ENCODE measurements around the gene HAT1.

Gene HAT1

GRCh38 chr2:171921970-171922229 is 361 bp upstream of the HAT1 start:
- Histone ChIP-seq H3K9me3 (ENCODE audit: control insufficient read depth in 1 of 2, low read length in 2 of 2) (no peaks in the 10 kb centered on the region), H3K4me3 (ENCODE audit: low read depth in 1 of 2, low read length in 2 of 2) (peak overlapping the region; percentile 71 to 99), H3K36me3 (ENCODE audit: control insufficient read depth in 1 of 2, insufficient read depth in 2 of 2, low read length in 2 of 2) (peaks cover 0 to 12% of the 10 kb centered on the region in 2 donors), H3K4me1 (ENCODE audit: control insufficient read depth in 1 of 2, insufficient read depth in 2 of 2, low read length in 2 of 2) (peaks cover 11 to 24% of the 10 kb centered on the region in 2 donors), H3K27ac (ENCODE audit: low read length) (peak overlapping the region; percentile 99), H3K27me3 (ENCODE audit: low read depth, low read length) (no peaks in the 10 kb centered on the region)

GRCh38 chr2:171923206-171923605 is 945 bp downstream of the HAT1 start:
- peak overlapping the region; percentile 71 to 99 for H3K4me3 ChIP-seq (ENCODE audit: low read depth in 1 of 2, low read length in 2 of 2)
- peaks cover 1 to 12% of the 10 kb centered on the region in 2 donors for H3K36me3 ChIP-seq (ENCODE audit: control insufficient read depth in 1 of 2, insufficient read depth in 2 of 2, low read length in 2 of 2)
- H3K27ac ChIP-seq (ENCODE audit: low read length): peak overlapping the region; percentile 99
- no peaks in the 10 kb centered on the region for H3K9me3 ChIP-seq (ENCODE audit: control insufficient read depth in 1 of 2, low read length in 2 of 2)
- H3K27me3 ChIP-seq (ENCODE audit: low read depth, low read length): no peaks in the 10 kb centered on the region
- peaks cover 11 to 24% of the 10 kb centered on the region in 2 donors for H3K4me1 ChIP-seq (ENCODE audit: control insufficient read depth in 1 of 2, insufficient read depth in 2 of 2, low read length in 2 of 2)

DNA sequence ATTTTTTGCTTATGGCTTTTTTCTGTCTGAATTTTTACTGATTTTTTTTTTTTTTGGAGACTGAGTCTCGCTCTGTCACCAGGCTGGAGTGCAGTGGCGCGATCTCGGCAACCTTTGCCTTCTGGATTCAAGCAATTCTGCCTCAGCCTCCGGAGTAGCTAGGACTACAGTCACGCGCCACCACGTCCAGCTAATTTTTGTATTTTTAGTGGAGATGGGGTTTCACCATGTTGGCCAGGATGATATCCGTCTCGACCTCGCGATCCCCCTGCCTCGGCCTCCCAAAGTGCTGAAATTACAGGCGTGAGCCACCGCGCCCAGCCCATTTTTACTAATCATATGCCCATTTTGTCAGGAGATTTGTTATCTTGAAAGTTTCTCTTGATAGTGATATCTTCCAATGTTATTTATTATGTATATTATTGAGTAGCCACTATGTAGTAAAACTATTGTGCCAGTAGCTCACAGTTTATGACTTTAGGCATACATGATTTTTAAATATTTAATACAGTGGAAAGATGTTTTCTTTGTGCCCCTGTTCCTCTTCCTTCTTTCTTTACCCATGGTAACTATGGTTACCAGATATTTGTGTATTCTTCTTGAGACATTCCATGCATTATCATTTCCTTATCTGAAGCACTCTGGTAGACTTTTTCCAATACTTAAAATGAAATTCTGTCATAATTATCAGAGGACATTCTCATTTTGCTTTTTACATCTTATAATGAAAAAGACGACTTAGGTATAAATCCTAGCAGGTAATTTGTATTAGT is 2.1 kb downstream of the HAT1 start:
- H3K4me3 ChIP-seq (ENCODE audit: low read depth in 1 of 2, low read length in 2 of 2): no peak overlapping the region

DNA sequence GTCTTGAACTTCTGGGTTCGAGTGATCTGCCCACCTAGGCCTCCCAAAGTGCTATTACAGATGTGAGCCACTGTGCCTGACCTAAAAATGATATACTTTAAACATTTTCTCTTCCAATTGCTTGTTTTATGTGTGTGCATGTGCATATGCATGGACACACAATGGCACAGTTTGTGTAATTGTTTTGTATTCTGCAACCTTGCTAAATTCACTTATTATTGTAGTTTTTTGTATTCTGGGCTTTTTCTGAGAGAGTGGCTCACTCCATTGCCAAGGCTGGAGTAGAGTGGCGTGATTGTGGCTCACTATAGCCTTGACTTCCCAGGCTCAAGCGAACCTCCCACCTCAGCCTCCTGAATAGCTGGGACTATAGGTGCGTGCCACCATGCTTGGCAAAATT is 8.1 kb downstream of the HAT1 start:
- Histone ChIP-seq H3K27me3 (ENCODE audit: low read depth, low read length) (no peaks in the 10 kb centered on the region), H3K4me1 (ENCODE audit: control insufficient read depth in 1 of 2, insufficient read depth in 2 of 2, low read length in 2 of 2) (no peaks in the 10 kb centered on the region), H3K36me3 (ENCODE audit: control insufficient read depth in 1 of 2, insufficient read depth in 2 of 2, low read length in 2 of 2) (peaks cover 0 to 3% of the 10 kb centered on the region in 2 donors), H3K9me3 (ENCODE audit: control insufficient read depth in 1 of 2, low read length in 2 of 2) (no peaks in the 10 kb centered on the region), H3K27ac (ENCODE audit: low read length) (no peak overlapping the region), H3K4me3 (ENCODE audit: low read depth in 1 of 2, low read length in 2 of 2) (no peak overlapping the region)

More for the DNA sequence above, 2.1 kb downstream of the HAT1 start:
- no peak overlapping the region for H3K27ac ChIP-seq (ENCODE audit: low read length)
- no peaks in the 10 kb centered on the region for H3K9me3 ChIP-seq (ENCODE audit: control insufficient read depth in 1 of 2, low read length in 2 of 2)
- H3K4me1 ChIP-seq (ENCODE audit: control insufficient read depth in 1 of 2, insufficient read depth in 2 of 2, low read length in 2 of 2): peaks cover 11 to 24% of the 10 kb centered on the region in 2 donors
- H3K27me3 ChIP-seq (ENCODE audit: low read depth, low read length): no peaks in the 10 kb centered on the region
- H3K36me3 ChIP-seq (ENCODE audit: control insufficient read depth in 1 of 2, insufficient read depth in 2 of 2, low read length in 2 of 2): peaks cover 3 to 12% of the 10 kb centered on the region in 2 donors

- peaks cover 0 to 10% of the 10 kb centered on the region in 2 donors for H3K4me1 ChIP-seq (ENCODE audit: control insufficient read depth in 1 of 2, insufficient read depth in 2 of 2, low read length in 2 of 2)
- H3K4me3 ChIP-seq (ENCODE audit: low read depth in 1 of 2, low read length in 2 of 2): no peak overlapping the region
- no peak overlapping the region for H3K27ac ChIP-seq (ENCODE audit: low read length)
- H3K27me3 ChIP-seq (ENCODE audit: low read depth, low read length): no peaks in the 10 kb centered on the region
- no peaks in the 10 kb centered on the region for H3K36me3 ChIP-seq (ENCODE audit: control insufficient read depth in 1 of 2, insufficient read depth in 2 of 2, low read length in 2 of 2)
- H3K9me3 ChIP-seq (ENCODE audit: control insufficient read depth in 1 of 2, low read length in 2 of 2): no peaks in the 10 kb centered on the region
Observed at GRCh38 chr2:171939058-171939742, 16.9 kb downstream of the HAT1 start.

- Histone ChIP-seq H3K27ac (ENCODE audit: low read length) (no peak overlapping the region), H3K27me3 (ENCODE audit: low read depth, low read length) (no peaks in the 10 kb centered on the region), H3K4me1 (ENCODE audit: control insufficient read depth in 1 of 2, insufficient read depth in 2 of 2, low read length in 2 of 2) (peaks cover 0 to 10% of the 10 kb centered on the region in 2 donors), H3K9me3 (ENCODE audit: control insufficient read depth in 1 of 2, low read length in 2 of 2) (no peaks in the 10 kb centered on the region), H3K36me3 (ENCODE audit: control insufficient read depth in 1 of 2, insufficient read depth in 2 of 2, low read length in 2 of 2) (no peaks in the 10 kb centered on the region), H3K4me3 (ENCODE audit: low read depth in 1 of 2, low read length in 2 of 2) (no peak overlapping the region)
Observed at GRCh38 chr2:171939743-171940071, 17.4 kb downstream of the HAT1 start.

DNA sequence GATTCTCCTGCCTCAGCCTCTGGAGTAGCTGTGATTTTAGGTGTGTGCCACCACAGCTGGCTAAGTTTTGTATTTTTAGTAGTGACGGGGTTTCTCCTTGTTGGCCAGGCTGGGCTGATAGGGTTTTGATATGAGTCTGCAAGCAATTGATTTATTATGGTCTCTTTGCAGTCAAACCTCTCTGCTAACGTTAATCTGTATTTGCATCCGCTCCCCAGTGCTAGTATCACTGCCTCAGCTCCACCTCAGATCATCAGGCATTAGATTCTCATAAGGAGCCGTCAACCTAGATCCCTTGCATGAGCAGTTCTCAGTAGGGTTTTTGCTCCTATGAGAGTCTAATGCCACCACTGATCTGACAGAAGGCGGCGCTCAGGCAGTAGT is 19.0 kb downstream of the HAT1 start:
- H3K27ac ChIP-seq (ENCODE audit: low read length): no peak overlapping the region

GRCh38 chr2:171943869-171944268 is 21.6 kb downstream of the HAT1 start:
- H3K27me3 ChIP-seq (ENCODE audit: low read depth, low read length): no peaks in the 10 kb centered on the region
- no peaks in the 10 kb centered on the region for H3K9me3 ChIP-seq (ENCODE audit: control insufficient read depth in 1 of 2, low read length in 2 of 2)
- H3K36me3 ChIP-seq (ENCODE audit: control insufficient read depth in 1 of 2, insufficient read depth in 2 of 2, low read length in 2 of 2): peaks cover 0 to 4% of the 10 kb centered on the region in 2 donors
- no peak overlapping the region for H3K27ac ChIP-seq (ENCODE audit: low read length)
- H3K4me3 ChIP-seq (ENCODE audit: low read depth in 1 of 2, low read length in 2 of 2): no peak overlapping the region
- H3K4me1 ChIP-seq (ENCODE audit: control insufficient read depth in 1 of 2, insufficient read depth in 2 of 2, low read length in 2 of 2): no peaks in the 10 kb centered on the region

More for the DNA sequence above, 19.0 kb downstream of the HAT1 start:
- Histone ChIP-seq H3K4me3 (ENCODE audit: low read depth in 1 of 2, low read length in 2 of 2) (no peak overlapping the region), H3K27me3 (ENCODE audit: low read depth, low read length) (no peaks in the 10 kb centered on the region), H3K9me3 (ENCODE audit: control insufficient read depth in 1 of 2, low read length in 2 of 2) (no peaks in the 10 kb centered on the region), H3K4me1 (ENCODE audit: control insufficient read depth in 1 of 2, insufficient read depth in 2 of 2, low read length in 2 of 2) (peaks cover 0 to 3% of the 10 kb centered on the region in 2 donors), H3K36me3 (ENCODE audit: control insufficient read depth in 1 of 2, insufficient read depth in 2 of 2, low read length in 2 of 2) (no peaks in the 10 kb centered on the region)

- Histone ChIP-seq H3K27me3 (ENCODE audit: low read depth, low read length) (no peaks in the 10 kb centered on the region), H3K9me3 (ENCODE audit: control insufficient read depth in 1 of 2, low read length in 2 of 2) (no peaks in the 10 kb centered on the region), H3K36me3 (ENCODE audit: control insufficient read depth in 1 of 2, insufficient read depth in 2 of 2, low read length in 2 of 2) (peaks cover 4 to 6% of the 10 kb centered on the region in 2 donors), H3K4me3 (ENCODE audit: low read depth in 1 of 2, low read length in 2 of 2) (no peak overlapping the region), H3K4me1 (ENCODE audit: control insufficient read depth in 1 of 2, insufficient read depth in 2 of 2, low read length in 2 of 2) (peaks cover 0 to 5% of the 10 kb centered on the region in 2 donors), H3K27ac (ENCODE audit: low read length) (no peak overlapping the region)
Observed at GRCh38 chr2:171952276-171952675, 30.0 kb downstream of the HAT1 start.

DNA sequence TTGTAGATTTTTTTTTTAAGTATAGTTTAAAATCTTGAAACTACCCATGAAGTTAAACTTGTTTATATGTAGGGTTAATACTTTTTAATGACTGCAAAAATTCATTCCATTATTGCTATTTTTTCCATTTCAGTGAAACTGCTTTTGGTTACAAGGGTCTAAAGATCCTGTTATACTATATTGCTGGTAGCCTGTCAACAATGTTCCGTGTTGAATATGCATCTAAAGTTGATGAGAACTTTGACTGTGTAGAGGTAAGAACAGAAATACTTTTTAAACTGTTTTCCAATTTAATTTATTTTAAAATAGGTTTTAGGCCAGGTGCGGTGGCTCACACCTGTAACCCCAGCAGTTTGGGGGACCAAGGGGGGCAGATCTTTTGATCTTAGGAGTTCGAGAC is 30.5 kb downstream of the HAT1 start:
- H3K4me3 ChIP-seq (ENCODE audit: low read depth in 1 of 2, low read length in 2 of 2): no peak overlapping the region
- H3K4me1 ChIP-seq (ENCODE audit: control insufficient read depth in 1 of 2, insufficient read depth in 2 of 2, low read length in 2 of 2): peaks cover 0 to 5% of the 10 kb centered on the region in 2 donors
- H3K27ac ChIP-seq (ENCODE audit: low read length): no peak overlapping the region
- H3K27me3 ChIP-seq (ENCODE audit: low read depth, low read length): no peaks in the 10 kb centered on the region
- peaks cover 3 to 4% of the 10 kb centered on the region in 2 donors for H3K36me3 ChIP-seq (ENCODE audit: control insufficient read depth in 1 of 2, insufficient read depth in 2 of 2, low read length in 2 of 2)
- no peaks in the 10 kb centered on the region for H3K9me3 ChIP-seq (ENCODE audit: control insufficient read depth in 1 of 2, low read length in 2 of 2)

DNA sequence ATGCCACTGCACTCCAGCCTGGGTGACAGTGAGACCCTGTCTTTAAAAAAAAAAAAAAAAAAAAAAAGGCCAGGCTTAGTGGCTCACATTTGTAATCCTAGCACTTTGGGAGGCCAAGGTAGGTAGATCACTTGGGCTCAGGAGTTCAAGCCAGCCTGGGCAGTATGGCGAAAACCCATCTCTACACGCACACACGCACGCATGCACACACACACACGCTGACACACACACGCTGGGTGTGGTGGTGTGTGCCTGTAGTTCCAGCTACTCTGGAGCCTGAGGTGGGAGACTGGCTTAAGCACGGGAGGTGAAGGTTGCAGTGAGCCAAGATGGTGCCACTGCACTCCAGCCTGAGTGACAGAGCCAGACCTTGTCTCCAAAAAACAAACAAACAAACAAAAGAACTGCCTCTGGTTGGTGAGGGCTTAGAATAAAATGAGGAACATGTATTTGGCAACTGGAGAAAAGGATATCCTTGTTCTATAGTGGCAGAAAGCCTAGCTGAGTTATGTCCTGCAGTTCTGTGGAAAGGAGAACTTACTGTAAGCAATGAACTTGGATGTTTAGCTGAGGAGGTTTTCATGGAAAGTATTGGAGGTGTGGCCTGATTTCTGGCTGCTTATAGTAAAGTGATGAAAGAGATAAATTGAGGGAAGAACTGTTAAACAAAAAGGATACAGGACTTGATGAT is 34.0 kb downstream of the HAT1 start:
- H3K27me3 ChIP-seq (ENCODE audit: low read depth, low read length): no peaks in the 10 kb centered on the region
- no peak overlapping the region for H3K4me3 ChIP-seq (ENCODE audit: low read depth in 1 of 2, low read length in 2 of 2)
- H3K36me3 ChIP-seq (ENCODE audit: control insufficient read depth in 1 of 2, insufficient read depth in 2 of 2, low read length in 2 of 2): peaks cover 0 to 3% of the 10 kb centered on the region in 2 donors
- no peak overlapping the region for H3K27ac ChIP-seq (ENCODE audit: low read length)
- H3K4me1 ChIP-seq (ENCODE audit: control insufficient read depth in 1 of 2, insufficient read depth in 2 of 2, low read length in 2 of 2): peaks cover 0 to 14% of the 10 kb centered on the region in 2 donors
- H3K9me3 ChIP-seq (ENCODE audit: control insufficient read depth in 1 of 2, low read length in 2 of 2): no peaks in the 10 kb centered on the region

Data from muscle layer of duodenum (tissue), 2 donors.